ENCODE measurements around the gene ARPC5L.
"Not testable (repeated sequence)": the region's sequence is repeated elsewhere in the genome, so short reads cannot be mapped to it uniquely, and the experiment has no call there.

ARPC5L gene

GRCh38 chr9:124890179-124890578 is 28.2 kb downstream of the ARPC5L start:
- no peak for DNase-seq (ENCODE audit: low read depth in 2 of 2)

GRCh38 chr9:124894035-124894740 is 32.3 kb downstream of the ARPC5L start:
- no peak for DNase-seq (ENCODE audit: low read depth in 2 of 2)

GRCh38 chr9:124894741-124895170 is 32.8 kb downstream of the ARPC5L start:
- no peak for DNase-seq (ENCODE audit: low read depth in 2 of 2)

- no peak for DNase-seq (ENCODE audit: low read depth in 2 of 2)
Measured at GRCh38 chr9:124897570-124898460, 35.9 kb downstream of the ARPC5L start.

- no peak for DNase-seq (ENCODE audit: low read depth in 2 of 2)
Measured at GRCh38 chr9:124899845-124900244, 37.9 kb downstream of the ARPC5L start.

- no peak for DNase-seq (ENCODE audit: low read depth in 2 of 2)
Measured at GRCh38 chr9:124906966-124907365, 45.0 kb downstream of the ARPC5L start.

- DNase-seq (ENCODE audit: low read depth in 2 of 2) = no peak
Measured at GRCh38 chr9:124908098-124908497, 46.2 kb downstream of the ARPC5L start.

- DNase-seq (ENCODE audit: low read depth in 2 of 2) = no peak
Measured at GRCh38 chr9:124911766-124912165, 49.8 kb downstream of the ARPC5L start.

- no peak for DNase-seq (ENCODE audit: low read depth in 2 of 2)
Measured at GRCh38 chr9:124913378-124913777, 51.4 kb downstream of the ARPC5L start.

GRCh38 chr9:124914753-124915405 is 52.9 kb downstream of the ARPC5L start:
- DNase-seq (ENCODE audit: low read depth in 2 of 2) = no peak

- not testable (repeated sequence) for DNase-seq (ENCODE audit: low read depth in 2 of 2)
Measured at GRCh38 chr9:124920394-124920793, 58.5 kb downstream of the ARPC5L start.

All from stimulated activated CD8-positive, alpha-beta memory T cell treated with anti-CD3 and anti-CD28 coated beads, Interleukin-7, amount 100 ng/mL, for 1 hour (primary cell).